Left colon (tissue), 2 donors: ENCODE measurements around the gene RNF121. TPM values are rescaled to one million over a fixed set of nuclear protein-coding genes. Genes with fewer than 3 reads are reported as not detected.
A peak's percentile ranks its signal among the peaks of the same experiment; 100 is the strongest.

Source experiments
- ATAC-seq: fragments of 200-7000 bp; cut with Tn5 transposase; one replicate; pipeline ENCODE4 v1.9.1; 2020; ENCODE audit warnings: mild to moderate bottlenecking, moderate library complexity
- DNase-seq, 2 donors: peaks; one replicate each; pipeline ENCODE4 v3.0.0-alpha.2; 2020
- intact Hi-C, 2 donors: fragments of 100-400 bp; cut with DNase I in 1 of 2; cut with micrococcal nuclease in 1 of 2; formaldehyde crosslinking; loops; one replicate each; pipeline versions ENCODE4 v1.11.2 to v1.14.0; 2022; cut with DNase I, micrococcal nuclease
- total RNA-seq, 2 donors: library from RNA; stranded (reverse); fragmentation: NEBNext Ultra II Directional; extraction: Animal tissue kit (Norgen Biotek cat#: 25700); gene quantifications; one replicate each; pipeline ENCODE4 v1.2.1, GENCODE V29; 2021
- donor health status: DM: no; HTN: no; CAD: no.
- donor health status: DM: yes; HTN: yes; CAD: no.

Gene RNF121
- total RNA-seq, 2 donors from 2014 or later = 29.5 to 39.5 TPM

- DNase-seq (no peak), ATAC-seq (peak; percentile 12)
- intact Hi-C loops = no loop called here
Measured at GRCh38 chr11:72001834-72002591, 73.2 kb downstream of the RNF121 start.

GRCh38 chr11:72002841-72003775, 74.3 kb downstream of the RNF121 start:
- DNase-seq (no peak), ATAC-seq (peak; percentile 2)
- intact Hi-C loops = no loop called here

- DNase-seq (no peak), ATAC-seq (no peak)
- intact Hi-C loops = no loop called here
Measured at GRCh38 chr11:72003776-72004171, 74.9 kb downstream of the RNF121 start.

- ATAC-seq = no peak
- intact Hi-C loops = no loop called here
- DNase-seq = no peak
Measured at GRCh38 chr11:72004515-72005346, 75.9 kb downstream of the RNF121 start.

- intact Hi-C loops = no loop called here
- ATAC-seq (no peak), DNase-seq (no peak)
Measured at GRCh38 chr11:72005347-72006260, 76.8 kb downstream of the RNF121 start.

GRCh38 chr11:72006309-72007088, 77.7 kb downstream of the RNF121 start:
- ATAC-seq = no peak
- no peak for DNase-seq
- intact Hi-C loops = no loop called here

GRCh38 chr11:72007089-72007476, 78.2 kb downstream of the RNF121 start:
- intact Hi-C loops = no loop called here
- no peak for DNase-seq
- ATAC-seq = no peak

- intact Hi-C loops = no loop called here
- no peak for ATAC-seq
- DNase-seq = no peak
Measured at GRCh38 chr11:72007587-72007986, 78.7 kb downstream of the RNF121 start.

GRCh38 chr11:72008728-72009127, 79.9 kb downstream of the RNF121 start:
- no peak for ATAC-seq
- DNase-seq = no peak
- intact Hi-C loops = no loop called here

- intact Hi-C loops = no loop called here
- ATAC-seq (no peak), DNase-seq (no peak)
Measured at GRCh38 chr11:72009156-72009555, 80.3 kb downstream of the RNF121 start.

GRCh38 chr11:72010529-72011233, 81.8 kb downstream of the RNF121 start:
- ATAC-seq (no peak), DNase-seq (no peak)
- intact Hi-C loops = no loop called here

- DNase-seq = no peak
- no peak for ATAC-seq
- intact Hi-C loops = no loop called here
Measured at GRCh38 chr11:72012091-72012630, 83.3 kb downstream of the RNF121 start.

- DNase-seq (no peak), ATAC-seq (peak; percentile 14)
- intact Hi-C loops = no loop called here
Measured at GRCh38 chr11:72012897-72013721, 84.3 kb downstream of the RNF121 start.

- peak; percentile 5 for ATAC-seq
- intact Hi-C loops = no loop called here
- no peak for DNase-seq
Measured at GRCh38 chr11:72013765-72014711, 85.2 kb downstream of the RNF121 start.
